H1 (cell line): ENCODE measurements around the gene IRF2BP2. TPM values are rescaled to one million over a fixed set of nuclear protein-coding genes. Genes with fewer than 3 reads are reported as not detected.
A peak's percentile ranks its signal among the peaks of the same experiment; 100 is the strongest.

Experiments used
- CTCF ChIA-PET: fragments of 300-600 bp; sonication (Branson Sonifier 250); formaldehyde crosslinking; loops from one replicate; lab custom pipeline; 2021; ENCODE audit not compliant: partially characterized antibody; lab: Charles Lee
- POLR2A ChIA-PET: fragments of 300-600 bp; sonication (Branson Sonifier 250); formaldehyde crosslinking; loops from one replicate; lab custom pipeline; 2021; ENCODE audit warnings: inconsistent platforms; ENCODE audit not compliant: partially characterized antibody; lab: Charles Lee
- DNase-seq, 2 experiments: peaks; one replicate each; pipeline versions ENCODE4 v3.0.0 to v3.0.0-alpha.2; 2010 to 2022; ENCODE audit warnings: low spot score in 2 of 2, low read depth in 1 of 2, mixed read lengths in 1 of 2
- FAIRE-seq: peaks from 2 replicates; lab custom pipeline; 2011; peaks lifted over from hg19 to GRCh38; lab: Jason Lieb, UNC
- H2AFZ ChIP-seq: 2 replicates; pipeline ENCODE4 v1.8.1; 2012; ENCODE audit warnings: low read length, inconsistent platforms
- H2AK5ac ChIP-seq: 2 replicates; pipeline ENCODE4 v1.6.1; 2013; ENCODE audit warnings: low read depth, low read length
- H2BK120ac ChIP-seq: replicated peaks from 2 replicates; pipeline ENCODE3; 2013; ENCODE audit warnings: low read depth, low read length, inconsistent platforms
- H2BK12ac ChIP-seq: 2 replicates; pipeline ENCODE4 v1.6.1; 2013; ENCODE audit warnings: low read depth, low read length
- H2BK15ac ChIP-seq: 2 replicates; pipeline ENCODE4 v1.6.1; 2013; ENCODE audit warnings: low read length
- H2BK20ac ChIP-seq: 2 replicates; pipeline ENCODE4 v1.6.1; 2013; ENCODE audit warnings: low read length
- H2BK5ac ChIP-seq: 2 replicates; pipeline ENCODE4 v1.6.1; 2013; ENCODE audit warnings: low read depth, low read length
- H3K14ac ChIP-seq: 2 replicates; pipeline ENCODE4 v1.6.1; 2013; ENCODE audit warnings: inconsistent platforms; ENCODE audit not compliant: insufficient read length
- H3K18ac ChIP-seq: 2 replicates; pipeline ENCODE4 v1.6.1; 2013; ENCODE audit warnings: low read length; ENCODE audit errors: extremely low read depth
- H3K23ac ChIP-seq: 2 replicates; pipeline ENCODE4 v1.6.1; 2013; ENCODE audit warnings: inconsistent platforms; ENCODE audit not compliant: insufficient read length
- H3K23me2 ChIP-seq: 2 replicates; pipeline ENCODE4 v1.6.1; 2013; ENCODE audit warnings: low read depth, low read length
- H3K27ac ChIP-seq: 2 replicates; pipeline ENCODE4 v1.6.1; 2011; ENCODE audit warnings: low read depth, low read length, inconsistent platforms
- H3K27me3 ChIP-seq, 4 experiments: replicated peaks in 1 of 4; 1 replicate in 1 of 4; 2 replicates in 3 of 4; pipeline versions ENCODE4 v1.6.1 to v1.8.1; 2011 to 2013; ENCODE audit warnings: low read length in 3 of 4, mild to moderate bottlenecking in 3 of 4, inconsistent platforms in 2 of 4, mixed read lengths in 2 of 4, moderate library complexity in 1 of 4; ENCODE audit not compliant: control insufficient read depth in 3 of 4, insufficient read depth in 3 of 4; ENCODE audit errors: extremely low read depth in 1 of 4
- H3K36me3 ChIP-seq, 4 experiments: 2 replicates each; pipeline versions ENCODE4 v1.6.1 to v1.8.1; 2011 to 2013; ENCODE audit warnings: mild to moderate bottlenecking in 4 of 4, low read length in 3 of 4, moderate library complexity in 2 of 4, control low read depth in 1 of 4, inconsistent platforms in 1 of 4; ENCODE audit not compliant: insufficient read depth in 4 of 4, control insufficient read depth in 2 of 4
- H3K4ac ChIP-seq: replicated peaks from 2 replicates; pipeline ENCODE3; 2013; ENCODE audit warnings: low read length, low read depth, mixed read lengths, inconsistent platforms; ENCODE audit not compliant: insufficient read length
- H3K4me1 ChIP-seq, 4 experiments: replicated peaks in 1 of 4; 1 replicate in 1 of 4; 2 replicates in 3 of 4; pipeline versions ENCODE4 v1.6.1 to v1.8.1; 2011 to 2013; ENCODE audit warnings: low read length in 3 of 4, inconsistent platforms in 2 of 4, mixed read lengths in 1 of 4; ENCODE audit not compliant: insufficient read depth in 4 of 4, control insufficient read depth in 3 of 4
- H3K4me2 ChIP-seq, 2 experiments: 2 replicates each; pipeline versions ENCODE4 v1.6.1 to v1.8.1; 2011 to 2013; ENCODE audit warnings: low read depth in 2 of 2, low read length in 2 of 2, control low read depth in 1 of 2, inconsistent platforms in 1 of 2, mild to moderate bottlenecking in 1 of 2; ENCODE audit not compliant: insufficient read depth in 1 of 2
- H3K4me3 ChIP-seq, 4 experiments: fragments of 200-600, 300-600 bp in 1 of 4; sonication (generic), shearing (Covaris generic), sonication (Bioruptor Twin) in 1 of 4; 2 replicates each; pipeline versions ENCODE4 v1.5.1 to v1.8.1; 2011 to 2016; ENCODE audit warnings: low read length in 4 of 4, low read depth in 3 of 4, control low read depth in 2 of 4, inconsistent platforms in 2 of 4, mild to moderate bottlenecking in 2 of 4, mixed read lengths in 1 of 4, moderate library complexity in 1 of 4; ENCODE audit not compliant: insufficient read depth in 2 of 4; ENCODE audit errors: extremely low read depth in 1 of 4
- H3K56ac ChIP-seq: replicated peaks from 2 replicates; pipeline ENCODE3; 2013; ENCODE audit warnings: low read depth, mild to moderate bottlenecking, mixed read lengths, low read length, inconsistent platforms; ENCODE audit not compliant: insufficient read length
- H3K79me1 ChIP-seq: 2 replicates; pipeline ENCODE4 v1.6.1; 2013; ENCODE audit warnings: low read depth, low read length, control low read depth
- H3K79me2 ChIP-seq, 2 experiments: 2 replicates each; pipeline versions ENCODE4 v1.6.1 to v1.8.1; 2012 to 2013; ENCODE audit warnings: low read length in 2 of 2, mild to moderate bottlenecking in 2 of 2, inconsistent platforms in 1 of 2; ENCODE audit not compliant: insufficient read depth in 2 of 2, control insufficient read depth in 1 of 2
- H3K9ac ChIP-seq, 4 experiments: replicated peaks in 1 of 4; 1 replicate in 1 of 4; 2 replicates in 3 of 4; pipeline versions ENCODE4 v1.6.1 to v1.8.1; 2011 to 2013; ENCODE audit warnings: low read depth in 3 of 4, low read length in 3 of 4, control low read depth in 2 of 4, mild to moderate bottlenecking in 2 of 4, moderate library complexity in 2 of 4, inconsistent platforms in 1 of 4; ENCODE audit errors: extremely low read depth in 1 of 4
- H3K9me3 ChIP-seq, 2 experiments: 2 replicates each; pipeline versions ENCODE4 v1.6.1 to v1.8.1; 2012 to 2013; ENCODE audit warnings: mild to moderate bottlenecking in 2 of 2, moderate library complexity in 2 of 2, control low read depth in 1 of 2, inconsistent platforms in 1 of 2, low read depth in 1 of 2, low read length in 1 of 2, mixed read lengths in 1 of 2; ENCODE audit not compliant: insufficient read depth in 2 of 2
- H4K20me1 ChIP-seq, 2 experiments: replicated peaks in 1 of 2; 2 replicates each; pipeline versions ENCODE3 to v1.8.1; 2011 to 2013; ENCODE audit warnings: inconsistent platforms in 2 of 2, low read length in 2 of 2, mild to moderate bottlenecking in 1 of 2; ENCODE audit not compliant: insufficient read depth in 2 of 2, control insufficient read depth in 1 of 2
- H4K5ac ChIP-seq: 2 replicates; pipeline ENCODE4 v1.6.1; 2013; ENCODE audit warnings: low read length, low read depth, mixed read lengths, inconsistent platforms; ENCODE audit not compliant: insufficient read length
- H4K8ac ChIP-seq: 2 replicates; pipeline ENCODE4 v1.8.0; 2013; ENCODE audit warnings: mild to moderate bottlenecking, moderate library complexity, low read length, inconsistent platforms; ENCODE audit not compliant: insufficient read depth; ENCODE audit errors: extremely low read depth
- H4K91ac ChIP-seq: replicated peaks from 2 replicates; pipeline ENCODE3; 2013; ENCODE audit warnings: low read length, mixed read lengths, inconsistent platforms; ENCODE audit not compliant: insufficient read length
- ATF3 ChIP-seq: IDR thresholded peaks from 2 replicates; pipeline ENCODE4 v1.6.1; 2011; ENCODE audit warnings: low read depth, mild to moderate bottlenecking, low read length; ENCODE audit not compliant: insufficient read depth
- KDM4A ChIP-seq: IDR thresholded peaks from one replicate; pipeline ENCODE4 v1.7.1; 2012; ENCODE audit warnings: low read depth, mild to moderate bottlenecking, moderate library complexity, low read length, inconsistent platforms; ENCODE audit not compliant: severe bottlenecking
- SIN3A ChIP-seq, 2 experiments: IDR thresholded peaks in 1 of 2; conservative IDR thresholded peaks in 1 of 2; 2 replicates each; pipeline ENCODE4 v1.6.1; 2011 to 2012; ENCODE audit warnings: low read length in 2 of 2, improper control_type of control experiment in 1 of 2, low read depth in 1 of 2, mild to moderate bottlenecking in 1 of 2
- WGBS, 2 experiments: shearing (Covaris generic) in 1 of 2; methylation state at CpG; one replicate each; pipeline versions ENCODE4 v1.1.6 to v1.1.7; 2013 to 2015; ENCODE audit warnings: low lambda C conversion rate in 2 of 2, mixed read lengths in 2 of 2, inconsistent platforms in 1 of 2, low coverage in 1 of 2, missing lambda C conversion rate in 1 of 2; ENCODE audit not compliant: insufficient replicate concordance in 2 of 2, insufficient coverage in 1 of 2, insufficient read length in 1 of 2; ENCODE audit errors: extremely low coverage in 1 of 2, missing lambda C conversion rate in 1 of 2; 5-methylcytosine and 5-hydroxymethylcytosine counted together
- polyA plus RNA-seq, 7 experiments: library from polyadenylated mRNA; depleted of rRNA in 3 of 7; stranded (reverse) in 5 of 7; unstranded in 2 of 7; fragments of >200 nt in 5 of 7; fragments of 200-250 nt in 2 of 7; gene quantifications; 1 replicate in 5 of 7; 2 replicates in 1 of 7; 4 replicates in 1 of 7; pipeline versions ENCODE4 v1.2.1 to v1.2.3, GENCODE V29; 2011 to 2013; ENCODE audit warnings: missing spikeins in 2 of 7, mixed read lengths in 2 of 7
- total RNA-seq: library from RNA; stranded (reverse); fragmentation: NEBNext Ultra II Directional; extraction: Animal tissue kit (Norgen Biotek cat#: 25700); gene quantifications from 2 replicates; pipeline ENCODE4 v1.2.1, GENCODE V29; 2021
- TF ChIP-seq, protein P1 (sequence below): IDR thresholded peaks from 2 replicates; pipeline ENCODE4 v1.6.1; 2012; ENCODE audit warnings: inconsistent platforms

IRF2BP2 gene
- total and polyA plus RNA-seq, 2 of the 8 experiments (the other 6 are each of a cell fraction or from before 2014, with no cell fraction given), result 24.9 to 67.5 TPM

GRCh38 chr1:234605983-234606783 lies 3.8 kb downstream of the IRF2BP2 start:
- H2BK5ac ChIP-seq, result no peak overlapping the region
- no peak overlapping the region for H2AK5ac ChIP-seq
- no peaks in the 10 kb centered on the region for H3K79me1 ChIP-seq
- H3K14ac ChIP-seq, result no peak overlapping the region
- no peak overlapping the region for H2BK12ac ChIP-seq
- peak overlapping the region; percentile 29 to 77 (median 72); a peak in 7 of 8 replicates for H3K4me3 ChIP-seq
- H3K9ac ChIP-seq, result peak overlapping the region in 1 of 4 experiments; percentile 2; a peak in 1 of 7 replicates
- no peaks in the 10 kb centered on the region for H3K27me3 ChIP-seq
- no peak overlapping the region for H2AFZ ChIP-seq
- no peak overlapping the region for H3K4ac ChIP-seq
- FAIRE-seq (no peak), DNase-seq (no peak)
- H2BK15ac ChIP-seq, result no peak overlapping the region
- H4K5ac ChIP-seq, result no peak overlapping the region
- H4K8ac ChIP-seq, result no peak overlapping the region
- H3K4me2 ChIP-seq, result peak overlapping the region; percentile 85 to 89
- TF ChIP-seq, protein P1, sequence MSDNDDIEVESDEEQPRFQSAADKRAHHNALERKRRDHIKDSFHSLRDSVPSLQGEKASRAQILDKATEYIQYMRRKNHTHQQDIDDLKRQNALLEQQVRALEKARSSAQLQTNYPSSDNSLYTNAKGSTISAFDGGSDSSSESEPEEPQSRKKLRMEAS, result 0 out of 2 replicates have a peak, but pooled peaks have one; percentile 13
- TF ChIP-seq SIN3A (conservative IDR thresholded peaks at IDR 0.05 in 1 of 2, IDR thresholded peaks at IDR 0.05 in 1 of 2; ENCODE audit: low read depth in 1 of 2, low read length in 2 of 2) (0 out of 4 replicates have a peak, but pooled peaks of 1 of the 2 experiments have one; percentile 38), KDM4A (no peak), ATF3 (no peak)
- peaks cover 14% of the 10 kb centered on the region; the same call in 1 of the 2 replicates for H3K23me2 ChIP-seq
- no peak overlapping the region for H2BK20ac ChIP-seq
- H3K56ac ChIP-seq, result no peak overlapping the region
- peaks cover 28 to 72% of the 10 kb centered on the region in 2 experiments for H3K79me2 ChIP-seq
- no peak overlapping the region for H3K18ac ChIP-seq
- no peak overlapping the region for H4K91ac ChIP-seq
- no peak overlapping the region for H2BK120ac ChIP-seq
- peaks cover 3 to 40% (median 11%) of the 10 kb centered on the region in 4 experiments for H3K36me3 ChIP-seq
- no peaks in the 10 kb centered on the region for H3K9me3 ChIP-seq
- peaks cover 8 to 21% (median 14%) of the 10 kb centered on the region in 4 experiments for H3K4me1 ChIP-seq
- CTCF ChIA-PET, result interaction anchor here (0.8 to 1.8 kb wide), 5 partner anchors 88 to 487 kb away, joined by 3 to 7 read pairs (median 3); no protein-coding TSS in a partner anchor
- no peak overlapping the region for H3K23ac ChIP-seq
- H3K27ac ChIP-seq, result no peak overlapping the region
- 72% methylated on average over 9 of the region's 9 CpGs; no CpG with 5 or more reads in 1 of the 2 experiments for WGBS, 2 experiments
- POLR2A ChIA-PET, result interaction anchor here (0.9 to 1.5 kb wide), 2 partner anchors 11 to 128 kb away, joined by 3 read pairs; no protein-coding TSS in a partner anchor
- peaks cover 18 to 32% of the 10 kb centered on the region in 2 experiments for H4K20me1 ChIP-seq
